GM12878 (cell line): ENCODE measurements around the gene TTC31. TPM values are rescaled to one million over a fixed set of nuclear protein-coding genes. Genes with fewer than 3 reads are reported as not detected.

Source experiments
- CBX3 ChIP-seq: fragments of 200-600 bp; sonication (generic); IDR thresholded peaks from 2 replicates; pipeline ENCODE4 v1.6.1; 2016; ENCODE audit warnings: low read depth, borderline replicate concordance
- CHD4 ChIP-seq: fragments of 200-600 bp; sonication (generic); IDR thresholded peaks from 2 replicates; pipeline ENCODE4 v1.6.1; 2016; ENCODE audit warnings: mild to moderate bottlenecking
- EP300 ChIP-seq, 2 experiments: fragments of 150-350 bp in 1 of 2; IDR thresholded peaks; 2 replicates each; pipeline ENCODE4 v1.6.1; 2011 to 2012; ENCODE audit warnings: low read depth in 2 of 2, low read length in 2 of 2, borderline replicate concordance in 1 of 2, improper control_type of control experiment in 1 of 2, inconsistent platforms in 1 of 2; ENCODE audit not compliant: control insufficient read depth in 1 of 2
- MTA2 ChIP-seq: fragments of 450-650 bp; IDR thresholded peaks from 2 replicates; pipeline ENCODE4 v1.6.1; 2016; ENCODE audit warnings: low read depth, mild to moderate bottlenecking, moderate library complexity
- MXI1 ChIP-seq: fragments of 150-350 bp; IDR thresholded peaks from 2 replicates; pipeline ENCODE4 v1.6.1; 2011; ENCODE audit warnings: low read depth, mild to moderate bottlenecking, inconsistent platforms, low read length, improper control_type of control experiment
- NR2C1 ChIP-seq: fragments of 450-650 bp; IDR thresholded peaks from 2 replicates; pipeline ENCODE4 v1.6.1; 2017; ENCODE audit warnings: antibody characterized with exemption, mild to moderate bottlenecking, moderate library complexity
- PAX5 ChIP-seq: IDR thresholded peaks from 2 replicates; pipeline ENCODE4 v1.6.1; 2011; ENCODE audit warnings: low read depth, low read length, borderline replicate concordance
- POLR2AphosphoS5 ChIP-seq: IDR thresholded peaks from 2 replicates; pipeline ENCODE4 v1.6.1; 2011; ENCODE audit warnings: mild to moderate bottlenecking, low read length, inconsistent platforms
- RB1 ChIP-seq: fragments of 450-650 bp; formaldehyde crosslinking; IDR thresholded peaks from 2 replicates; pipeline ENCODE4 v1.6.1; 2017; ENCODE audit warnings: mild to moderate bottlenecking, borderline replicate concordance
- SRF ChIP-seq, 2 experiments: IDR thresholded peaks; 2 replicates each; pipeline ENCODE4 v1.6.1; 2011; ENCODE audit warnings: low read depth in 2 of 2, low read length in 2 of 2, mild to moderate bottlenecking in 1 of 2, moderate library complexity in 1 of 2
- STAT1 ChIP-seq: fragments of 450-650 bp; conservative IDR thresholded peaks from 2 replicates; pipeline ENCODE4 v1.6.1; 2014; ENCODE audit warnings: antibody characterized with exemption, mild to moderate bottlenecking
- STAT3 ChIP-seq: IDR thresholded peaks from 2 replicates; pipeline ENCODE4 v1.6.1; 2011; ENCODE audit warnings: low read depth, low read length, improper control_type of control experiment
- WRNIP1 ChIP-seq: IDR thresholded peaks from 2 replicates; pipeline ENCODE4 v1.6.1; 2011; ENCODE audit warnings: low read depth, low read length, improper control_type of control experiment, borderline replicate concordance
- YBX1 ChIP-seq: fragments of 450-650 bp; IDR thresholded peaks from 2 replicates; pipeline ENCODE4 v1.6.1; 2016; ENCODE audit warnings: antibody characterized with exemption
- ZNF622 ChIP-seq: fragments of 450-650 bp; IDR thresholded peaks from 2 replicates; pipeline ENCODE4 v1.6.1; 2017; ENCODE audit warnings: mild to moderate bottlenecking, inconsistent platforms
- polyA plus RNA-seq, 11 experiments: library from polyadenylated mRNA; depleted of rRNA in 4 of 11; unstranded in 6 of 11; stranded (reverse) in 5 of 11; fragments of >200 nt; fragmentation: Nextera tagmentation in 4 of 11; fragmentation: Illumina TruSeq in 1 of 11; extraction: Ambion mirVana in 4 of 11; extraction: Trizol in 1 of 11; gene quantifications; 1 replicate in 1 of 11; 2 replicates in 10 of 11; pipeline versions ENCODE4 v1.2.1 to v1.2.3, GENCODE V29; 2011 to 2016; ENCODE audit warnings: inconsistent platforms in 2 of 11, missing spikeins in 2 of 11, low read depth in 1 of 11
- total RNA-seq, 4 experiments: library from RNA; depleted of rRNA in 3 of 4; stranded (reverse); fragments of >200 nt in 3 of 4; fragmentation: Illumina TruSeq in 1 of 4; extraction: Trizol in 1 of 4; gene quantifications; 2 replicates each; pipeline versions ENCODE4 v1.2.1 to v1.2.3, GENCODE V29; 2013 to 2021
- TF ChIP-seq, protein P1 (sequence below): fragments of 450-650 bp; formaldehyde crosslinking; IDR thresholded peaks from 2 replicates; pipeline ENCODE4 v1.4.0; 2022; ENCODE audit warnings: mild to moderate bottlenecking, moderate library complexity
- TF ChIP-seq, protein P2 (sequence below): fragments of 450-650 bp; IDR thresholded peaks from 2 replicates; pipeline ENCODE4 v1.6.1; 2017; ENCODE audit warnings: low read depth, mild to moderate bottlenecking, moderate library complexity
- TF ChIP-seq, protein P3 (sequence below): fragments of 450-650 bp; IDR thresholded peaks from 2 replicates; pipeline ENCODE4 v1.6.1; 2016; ENCODE audit warnings: mild to moderate bottlenecking, moderate library complexity, borderline replicate concordance
- TF ChIP-seq, protein P4 (sequence below): fragments of 450-650 bp; IDR thresholded peaks from 2 replicates; pipeline ENCODE4 v1.6.1; 2016; ENCODE audit warnings: mild to moderate bottlenecking

Gene TTC31
- total and polyA plus RNA-seq, 10 of the 15 experiments (the other 5 are each of a cell fraction or from before 2014, with no cell fraction given), result 6.5 to 34.9 (median 25.9) TPM

DNA sequence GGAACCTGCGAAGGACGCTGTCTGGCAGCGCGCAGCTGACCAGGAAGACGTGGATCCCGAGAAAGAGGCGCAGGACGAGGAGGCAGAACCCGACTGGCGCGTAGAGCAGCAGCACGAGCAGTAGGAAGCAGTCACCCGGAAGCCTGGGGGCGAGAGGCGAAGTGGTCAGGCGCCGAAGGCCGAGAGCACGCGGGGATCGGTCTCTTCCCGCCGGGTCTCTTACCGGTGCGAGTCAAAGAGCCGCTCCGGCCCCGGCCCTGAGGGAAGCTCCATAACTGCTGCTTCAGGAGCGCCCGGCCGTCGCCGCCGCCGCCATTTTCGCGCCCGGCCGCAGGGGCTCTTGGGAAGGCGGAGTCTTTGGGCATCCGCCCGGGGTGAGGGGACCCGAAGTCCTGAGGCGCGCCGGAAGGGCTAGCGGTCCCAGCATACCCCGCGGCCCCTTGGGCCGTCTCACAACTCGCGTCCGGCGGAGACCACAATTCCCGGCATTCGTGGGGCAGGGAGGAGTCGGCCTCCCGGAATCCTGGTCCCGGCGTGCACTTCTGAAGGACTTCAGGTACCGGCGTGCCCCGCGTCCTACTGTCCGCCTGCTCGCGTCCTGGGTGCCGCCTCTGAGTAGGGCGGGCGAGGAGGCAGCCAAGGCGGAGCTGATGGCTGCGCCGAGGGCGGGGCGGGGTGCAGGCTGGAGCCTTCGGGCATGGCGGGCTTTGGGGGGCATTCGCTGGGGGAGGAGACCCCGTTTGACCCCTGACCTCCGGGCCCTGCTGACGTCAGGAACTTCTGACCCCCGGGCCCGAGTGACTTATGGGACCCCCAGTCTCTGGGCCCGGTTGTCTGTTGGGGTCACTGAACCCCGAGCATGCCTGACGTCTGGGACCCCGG is 46.7 kb downstream of the TTC31 start, which contains the start of the genes AUP1 and HTRA2 (continued):
- TF ChIP-seq, protein P1, sequence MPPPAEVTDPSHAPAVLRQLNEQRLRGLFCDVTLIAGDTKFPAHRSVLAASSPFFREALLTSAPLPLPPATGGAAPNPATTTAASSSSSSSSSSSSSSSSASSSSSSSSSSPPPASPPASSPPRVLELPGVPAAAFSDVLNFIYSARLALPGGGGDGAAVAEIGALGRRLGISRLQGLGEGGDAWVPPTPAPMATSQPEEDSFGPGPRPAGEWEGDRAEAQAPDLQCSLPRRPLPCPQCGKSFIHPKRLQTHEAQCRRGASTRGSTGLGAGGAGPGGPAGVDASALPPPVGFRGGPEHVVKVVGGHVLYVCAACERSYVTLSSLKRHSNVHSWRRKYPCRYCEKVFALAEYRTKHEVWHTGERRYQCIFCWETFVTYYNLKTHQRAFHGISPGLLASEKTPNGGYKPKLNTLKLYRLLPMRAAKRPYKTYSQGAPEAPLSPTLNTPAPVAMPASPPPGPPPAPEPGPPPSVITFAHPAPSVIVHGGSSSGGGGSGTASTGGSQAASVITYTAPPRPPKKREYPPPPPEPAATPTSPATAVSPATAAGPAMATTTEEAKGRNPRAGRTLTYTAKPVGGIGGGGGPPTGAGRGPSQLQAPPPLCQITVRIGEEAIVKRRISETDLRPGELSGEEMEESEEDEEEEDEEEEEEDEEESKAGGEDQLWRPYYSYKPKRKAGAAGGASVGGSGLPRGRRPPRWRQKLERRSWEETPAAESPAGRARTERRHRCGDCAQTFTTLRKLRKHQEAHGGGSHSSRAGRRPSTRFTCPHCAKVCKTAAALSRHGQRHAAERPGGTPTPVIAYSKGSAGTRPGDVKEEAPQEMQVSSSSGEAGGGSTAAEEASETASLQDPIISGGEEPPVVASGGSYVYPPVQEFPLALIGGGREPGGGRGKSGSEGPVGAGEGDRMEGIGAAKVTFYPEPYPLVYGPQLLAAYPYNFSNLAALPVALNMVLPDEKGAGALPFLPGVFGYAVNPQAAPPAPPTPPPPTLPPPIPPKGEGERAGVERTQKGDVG (CRISPR knock-in tag), result no peak
- TF ChIP-seq CBX3, result no peak
- TF ChIP-seq, protein P2, sequence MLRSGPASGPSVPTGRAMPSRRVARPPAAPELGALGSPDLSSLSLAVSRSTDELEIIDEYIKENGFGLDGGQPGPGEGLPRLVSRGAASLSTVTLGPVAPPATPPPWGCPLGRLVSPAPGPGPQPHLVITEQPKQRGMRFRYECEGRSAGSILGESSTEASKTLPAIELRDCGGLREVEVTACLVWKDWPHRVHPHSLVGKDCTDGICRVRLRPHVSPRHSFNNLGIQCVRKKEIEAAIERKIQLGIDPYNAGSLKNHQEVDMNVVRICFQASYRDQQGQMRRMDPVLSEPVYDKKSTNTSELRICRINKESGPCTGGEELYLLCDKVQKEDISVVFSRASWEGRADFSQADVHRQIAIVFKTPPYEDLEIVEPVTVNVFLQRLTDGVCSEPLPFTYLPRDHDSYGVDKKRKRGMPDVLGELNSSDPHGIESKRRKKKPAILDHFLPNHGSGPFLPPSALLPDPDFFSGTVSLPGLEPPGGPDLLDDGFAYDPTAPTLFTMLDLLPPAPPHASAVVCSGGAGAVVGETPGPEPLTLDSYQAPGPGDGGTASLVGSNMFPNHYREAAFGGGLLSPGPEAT, result peak; percentile 96
- TF ChIP-seq YBX1, result no peak
- TF ChIP-seq MTA2, result no peak
- no peak for TF ChIP-seq CHD4
- TF ChIP-seq EP300 (IDR thresholded peaks at IDR 0.05; ENCODE audit: borderline replicate concordance in 1 of 2, control insufficient read depth in 1 of 2, low read depth in 2 of 2, low read length in 2 of 2), result no peak
- TF ChIP-seq MXI1, result no peak
- TF ChIP-seq SRF (IDR thresholded peaks at IDR 0.05; ENCODE audit: low read depth in 2 of 2, low read length in 2 of 2), result peak in 1 of 2 experiments; percentile 53; a peak in 1 of 4 replicates
- TF ChIP-seq POLR2AphosphoS5, result peak; percentile 86
- peak; percentile 86 for TF ChIP-seq NR2C1
- TF ChIP-seq, protein P3, sequence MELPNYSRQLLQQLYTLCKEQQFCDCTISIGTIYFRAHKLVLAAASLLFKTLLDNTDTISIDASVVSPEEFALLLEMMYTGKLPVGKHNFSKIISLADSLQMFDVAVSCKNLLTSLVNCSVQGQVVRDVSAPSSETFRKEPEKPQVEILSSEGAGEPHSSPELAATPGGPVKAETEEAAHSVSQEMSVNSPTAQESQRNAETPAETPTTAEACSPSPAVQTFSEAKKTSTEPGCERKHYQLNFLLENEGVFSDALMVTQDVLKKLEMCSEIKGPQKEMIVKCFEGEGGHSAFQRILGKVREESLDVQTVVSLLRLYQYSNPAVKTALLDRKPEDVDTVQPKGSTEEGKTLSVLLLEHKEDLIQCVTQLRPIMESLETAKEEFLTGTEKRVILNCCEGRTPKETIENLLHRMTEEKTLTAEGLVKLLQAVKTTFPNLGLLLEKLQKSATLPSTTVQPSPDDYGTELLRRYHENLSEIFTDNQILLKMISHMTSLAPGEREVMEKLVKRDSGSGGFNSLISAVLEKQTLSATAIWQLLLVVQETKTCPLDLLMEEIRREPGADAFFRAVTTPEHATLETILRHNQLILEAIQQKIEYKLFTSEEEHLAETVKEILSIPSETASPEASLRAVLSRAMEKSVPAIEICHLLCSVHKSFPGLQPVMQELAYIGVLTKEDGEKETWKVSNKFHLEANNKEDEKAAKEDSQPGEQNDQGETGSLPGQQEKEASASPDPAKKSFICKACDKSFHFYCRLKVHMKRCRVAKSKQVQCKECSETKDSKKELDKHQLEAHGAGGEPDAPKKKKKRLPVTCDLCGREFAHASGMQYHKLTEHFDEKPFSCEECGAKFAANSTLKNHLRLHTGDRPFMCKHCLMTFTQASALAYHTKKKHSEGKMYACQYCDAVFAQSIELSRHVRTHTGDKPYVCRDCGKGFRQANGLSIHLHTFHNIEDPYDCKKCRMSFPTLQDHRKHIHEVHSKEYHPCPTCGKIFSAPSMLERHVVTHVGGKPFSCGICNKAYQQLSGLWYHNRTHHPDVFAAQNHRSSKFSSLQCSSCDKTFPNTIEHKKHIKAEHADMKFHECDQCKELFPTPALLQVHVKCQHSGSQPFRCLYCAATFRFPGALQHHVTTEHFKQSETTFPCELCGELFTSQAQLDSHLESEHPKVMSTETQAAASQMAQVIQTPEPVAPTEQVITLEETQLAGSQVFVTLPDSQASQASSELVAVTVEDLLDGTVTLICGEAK, result peak; percentile 89
- peak; percentile 19; the same call in 1 of the 2 replicates for TF ChIP-seq PAX5
- no peak for TF ChIP-seq STAT1
- TF ChIP-seq RB1, result peak; percentile 56; the same call in 1 of the 2 replicates
- no peak for TF ChIP-seq ZNF622
- no peak for TF ChIP-seq WRNIP1
- TF ChIP-seq, protein P4, sequence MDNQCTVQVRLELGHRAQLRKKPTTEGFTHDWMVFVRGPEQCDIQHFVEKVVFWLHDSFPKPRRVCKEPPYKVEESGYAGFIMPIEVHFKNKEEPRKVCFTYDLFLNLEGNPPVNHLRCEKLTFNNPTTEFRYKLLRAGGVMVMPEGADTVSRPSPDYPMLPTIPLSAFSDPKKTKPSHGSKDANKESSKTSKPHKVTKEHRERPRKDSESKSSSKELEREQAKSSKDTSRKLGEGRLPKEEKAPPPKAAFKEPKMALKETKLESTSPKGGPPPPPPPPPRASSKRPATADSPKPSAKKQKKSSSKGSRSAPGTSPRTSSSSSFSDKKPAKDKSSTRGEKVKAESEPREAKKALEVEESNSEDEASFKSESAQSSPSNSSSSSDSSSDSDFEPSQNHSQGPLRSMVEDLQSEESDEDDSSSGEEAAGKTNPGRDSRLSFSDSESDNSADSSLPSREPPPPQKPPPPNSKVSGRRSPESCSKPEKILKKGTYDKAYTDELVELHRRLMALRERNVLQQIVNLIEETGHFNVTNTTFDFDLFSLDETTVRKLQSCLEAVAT, result peak; percentile 60; the same call in 1 of the 2 replicates
- TF ChIP-seq STAT3, result no peak
